SK-N-SH treated with all-trans-retinoic acid at 6 μM for 48 hours (cell line): ENCODE results near the gene PTPRCAP.

Experiments
- ATAC-seq: fragments of 200-7000 bp; cut with Tn5 transposase; 3 replicates; pipeline ENCODE4 v1.9.1; 2020; ENCODE audit warnings: mild to moderate bottlenecking, moderate library complexity
- BACH2 ChIP-seq: fragments of 250-450 bp; sonication (Bioruptor Pico); IDR thresholded peaks from 2 replicates; pipeline ENCODE4 v1.9.0; 2021; ENCODE audit warnings: mild to moderate bottlenecking, borderline replicate concordance
- CSDC2 ChIP-seq: fragments of 250-450 bp; sonication (Bioruptor Pico); IDR thresholded peaks from 2 replicates; pipeline ENCODE4 v1.5.0; 2020; ENCODE audit warnings: mild to moderate bottlenecking, moderate library complexity
- CSRNP3 ChIP-seq: fragments of 250-450 bp; sonication (Bioruptor Pico); IDR thresholded peaks from 2 replicates; pipeline ENCODE4 v1.5.1; 2021; ENCODE audit warnings: mild to moderate bottlenecking, moderate library complexity
- ESRRG ChIP-seq: fragments of 250-450 bp; sonication (Bioruptor Pico); IDR thresholded peaks from 2 replicates; pipeline ENCODE4 v1.6.1; 2021; ENCODE audit warnings: mild to moderate bottlenecking
- GLIS3 ChIP-seq: fragments of 250-450 bp; sonication (Bioruptor Pico); IDR thresholded peaks from 2 replicates; pipeline ENCODE4 v1.5.0; 2020; ENCODE audit warnings: mild to moderate bottlenecking, moderate library complexity
- ISL1 ChIP-seq: fragments of 250-450 bp; sonication (Bioruptor Pico); IDR thresholded peaks from 2 replicates; pipeline ENCODE4 v2.1.2; 2022; ENCODE audit warnings: mild to moderate bottlenecking, moderate library complexity
- OSR1 ChIP-seq: fragments of 250-450 bp; sonication (Bioruptor Pico); IDR thresholded peaks from 2 replicates; pipeline ENCODE4 v1.8.0; 2022; ENCODE audit warnings: moderate library complexity, mild to moderate bottlenecking, inconsistent platforms
- POU6F1 ChIP-seq: fragments of 250-450 bp; sonication (Bioruptor Pico); IDR thresholded peaks from 2 replicates; pipeline ENCODE4 v1.8.0; 2021; ENCODE audit warnings: low read depth, mild to moderate bottlenecking, moderate library complexity, borderline replicate concordance
- PPARA ChIP-seq: fragments of 250-450 bp; sonication (Bioruptor Pico); IDR thresholded peaks from 2 replicates; pipeline ENCODE4 v1.5.0; 2020; ENCODE audit warnings: mild to moderate bottlenecking, borderline replicate concordance
- RARB ChIP-seq: fragments of 250-450 bp; sonication (Bioruptor Pico); IDR thresholded peaks from 2 replicates; pipeline ENCODE4 v1.8.0; 2021; ENCODE audit warnings: mild to moderate bottlenecking, moderate library complexity
- SNAI2 ChIP-seq: fragments of 250-450 bp; sonication (Bioruptor Pico); IDR thresholded peaks from 2 replicates; pipeline ENCODE4 v1.5.0; 2020; ENCODE audit warnings: mild to moderate bottlenecking, moderate library complexity
- TOX ChIP-seq: fragments of 250-450 bp; sonication (Bioruptor Pico); IDR thresholded peaks from 2 replicates; pipeline ENCODE4 v1.8.0; 2021; ENCODE audit warnings: mild to moderate bottlenecking, moderate library complexity, borderline replicate concordance
- ZC3H10 ChIP-seq: fragments of 250-450 bp; sonication (Bioruptor Pico); IDR thresholded peaks from 2 replicates; pipeline ENCODE4 v1.5.1; 2021; ENCODE audit warnings: mild to moderate bottlenecking, moderate library complexity
- ZFP3 ChIP-seq: fragments of 250-450 bp; sonication (Bioruptor Pico); IDR thresholded peaks from 2 replicates; pipeline ENCODE4 v1.5.0; 2020; ENCODE audit warnings: mild to moderate bottlenecking, moderate library complexity
- ZFP30 ChIP-seq: fragments of 450-650 bp; formaldehyde crosslinking; IDR thresholded peaks from 2 replicates; pipeline ENCODE4 v1.5.0; 2022; ENCODE audit warnings: mild to moderate bottlenecking, moderate library complexity
- ZNF565 ChIP-seq: fragments of 450-650 bp; formaldehyde crosslinking; conservative IDR thresholded peaks from 2 replicates; pipeline ENCODE4 v1.5.0; 2020; ENCODE audit warnings: low read depth, mild to moderate bottlenecking, moderate library complexity
- ZNF70 ChIP-seq: fragments of 450-650 bp; formaldehyde crosslinking; IDR thresholded peaks from 2 replicates; pipeline ENCODE4 v1.5.0; 2020; ENCODE audit warnings: mild to moderate bottlenecking, moderate library complexity
- TF ChIP-seq, protein P1 (sequence below): fragments of 250-450 bp; sonication (Bioruptor Pico); IDR thresholded peaks from 2 replicates; pipeline ENCODE4 v1.5.1; 2020; ENCODE audit warnings: low read depth, mild to moderate bottlenecking, moderate library complexity
- TF ChIP-seq, protein P2 (sequence below): fragments of 250-450 bp; sonication (Bioruptor Pico); IDR thresholded peaks from 2 replicates; pipeline ENCODE4 v1.8.0; 2020; ENCODE audit warnings: mild to moderate bottlenecking, moderate library complexity, borderline replicate concordance

The PTPRCAP gene

DNA sequence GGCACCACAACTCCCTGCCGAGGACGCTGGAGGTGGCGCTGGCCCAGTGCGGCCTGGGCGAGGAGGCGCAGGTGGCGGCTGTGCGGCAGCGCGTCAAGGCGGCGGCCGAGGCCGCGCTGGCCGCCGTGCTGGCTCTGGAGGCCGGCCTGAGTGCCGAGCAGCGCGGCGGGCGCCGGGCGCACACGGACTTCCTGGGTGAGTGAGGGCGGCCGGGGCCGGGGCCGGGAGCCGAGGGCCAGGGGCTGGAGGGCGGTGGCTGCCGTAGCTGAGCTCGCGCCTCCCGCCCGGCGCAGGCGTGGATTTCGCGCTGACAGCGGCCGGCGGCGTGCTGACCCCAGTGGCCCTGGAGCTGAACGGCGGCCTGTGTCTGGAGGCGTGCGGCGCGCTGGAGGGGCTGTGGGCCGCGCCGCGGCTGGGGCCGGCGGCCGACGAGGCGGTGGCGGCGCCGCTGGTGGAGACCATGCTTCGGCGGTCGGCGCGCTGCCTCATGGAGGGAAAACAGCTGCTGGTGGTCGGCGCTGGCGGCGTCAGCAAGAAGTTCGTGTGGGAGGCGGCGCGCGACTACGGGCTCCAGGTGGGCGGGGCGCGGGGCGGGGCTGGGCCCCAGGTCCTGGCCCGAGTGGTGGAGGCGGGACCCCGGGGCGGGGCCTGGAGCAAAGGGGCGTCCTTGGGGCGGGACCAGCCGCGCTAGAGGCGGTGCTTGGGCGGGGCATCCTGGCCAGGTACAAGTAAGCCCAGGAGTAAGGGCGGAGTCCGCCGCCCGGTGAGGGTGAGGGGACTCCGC is 16.6 kb downstream of the PTPRCAP start:
- ATAC-seq, result peak; percentile 93
- TF ChIP-seq ZFP3 (CRISPR knock-in tag) (peak; percentile 47; the same call in 1 of the 2 replicates), ESRRG (CRISPR knock-in tag) (no peak)

- TF ChIP-seq ZFP30 (CRISPR knock-in tag), result no peak
- TF ChIP-seq, all 23 proteins: peak for 0
These were observed 17.3 kb downstream of the PTPRCAP start for GRCh38 chr11:67420147-67420645.

GRCh38 chr11:67419325-67420049 is 18.0 kb downstream of the PTPRCAP start:
- no peak for ATAC-seq
- TF ChIP-seq TOX, result no peak
- TF ChIP-seq, protein P1, sequence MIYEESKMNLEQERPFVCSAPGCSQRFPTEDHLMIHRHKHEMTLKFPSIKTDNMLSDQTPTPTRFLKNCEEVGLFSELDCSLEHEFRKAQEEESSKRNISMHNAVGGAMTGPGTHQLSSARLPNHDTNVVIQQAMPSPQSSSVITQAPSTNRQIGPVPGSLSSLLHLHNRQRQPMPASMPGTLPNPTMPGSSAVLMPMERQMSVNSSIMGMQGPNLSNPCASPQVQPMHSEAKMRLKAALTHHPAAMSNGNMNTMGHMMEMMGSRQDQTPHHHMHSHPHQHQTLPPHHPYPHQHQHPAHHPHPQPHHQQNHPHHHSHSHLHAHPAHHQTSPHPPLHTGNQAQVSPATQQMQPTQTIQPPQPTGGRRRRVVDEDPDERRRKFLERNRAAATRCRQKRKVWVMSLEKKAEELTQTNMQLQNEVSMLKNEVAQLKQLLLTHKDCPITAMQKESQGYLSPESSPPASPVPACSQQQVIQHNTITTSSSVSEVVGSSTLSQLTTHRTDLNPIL (CRISPR knock-in tag), result no peak
- TF ChIP-seq GLIS3 (CRISPR knock-in tag), result no peak

More at GRCh38 chr11:67420147-67420645, 17.3 kb downstream of the PTPRCAP start:
- ATAC-seq, result no peak

GRCh38 chr11:67418476-67419281 is 18.8 kb downstream of the PTPRCAP start:
- ATAC-seq, result no peak
- TF ChIP-seq CSRNP3 (no peak), OSR1 (CRISPR knock-in tag) (no peak), RARB (CRISPR knock-in tag) (no peak), ZNF70 (CRISPR knock-in tag) (no peak), BACH2 (no peak), ISL1 (CRISPR knock-in tag) (no peak), ZNF565 (CRISPR knock-in tag) (no peak), ZFP3 (CRISPR knock-in tag) (no peak), CSDC2 (CRISPR knock-in tag) (no peak), TOX (no peak)

DNA sequence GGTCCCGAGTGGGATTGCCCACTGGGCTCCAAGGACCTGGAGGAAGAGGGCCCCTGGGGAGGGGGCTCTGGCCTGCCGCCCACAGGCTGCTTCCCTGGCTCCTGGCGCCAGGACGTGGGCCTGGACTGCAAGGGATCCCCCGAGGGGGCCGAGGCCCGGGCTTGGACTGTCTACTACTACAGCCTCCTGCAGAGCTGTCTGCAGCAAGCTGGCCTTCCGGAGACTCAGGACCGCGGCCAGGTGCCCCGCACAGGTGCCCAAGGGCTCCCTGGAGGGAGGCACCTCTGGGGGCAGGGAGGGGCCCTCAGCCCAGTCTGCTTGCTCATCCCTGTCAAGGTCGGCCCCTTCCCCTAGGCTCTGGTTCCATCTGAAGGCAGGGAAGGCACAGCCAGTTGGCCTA is 20.1 kb downstream of the PTPRCAP start:
- TF ChIP-seq ZC3H10 (CRISPR knock-in tag) (no peak), ZNF565 (CRISPR knock-in tag) (no peak), POU6F1 (no peak), CSRNP3 (no peak), CSDC2 (CRISPR knock-in tag) (no peak), PPARA (CRISPR knock-in tag) (no peak), RARB (CRISPR knock-in tag) (no peak), OSR1 (CRISPR knock-in tag) (no peak), SNAI2 (CRISPR knock-in tag) (no peak), ZFP30 (CRISPR knock-in tag) (no peak), BACH2 (no peak), ZFP3 (CRISPR knock-in tag) (no peak), TOX (no peak), ZNF70 (CRISPR knock-in tag) (no peak), ESRRG (CRISPR knock-in tag) (no peak)
- TF ChIP-seq, protein P2, sequence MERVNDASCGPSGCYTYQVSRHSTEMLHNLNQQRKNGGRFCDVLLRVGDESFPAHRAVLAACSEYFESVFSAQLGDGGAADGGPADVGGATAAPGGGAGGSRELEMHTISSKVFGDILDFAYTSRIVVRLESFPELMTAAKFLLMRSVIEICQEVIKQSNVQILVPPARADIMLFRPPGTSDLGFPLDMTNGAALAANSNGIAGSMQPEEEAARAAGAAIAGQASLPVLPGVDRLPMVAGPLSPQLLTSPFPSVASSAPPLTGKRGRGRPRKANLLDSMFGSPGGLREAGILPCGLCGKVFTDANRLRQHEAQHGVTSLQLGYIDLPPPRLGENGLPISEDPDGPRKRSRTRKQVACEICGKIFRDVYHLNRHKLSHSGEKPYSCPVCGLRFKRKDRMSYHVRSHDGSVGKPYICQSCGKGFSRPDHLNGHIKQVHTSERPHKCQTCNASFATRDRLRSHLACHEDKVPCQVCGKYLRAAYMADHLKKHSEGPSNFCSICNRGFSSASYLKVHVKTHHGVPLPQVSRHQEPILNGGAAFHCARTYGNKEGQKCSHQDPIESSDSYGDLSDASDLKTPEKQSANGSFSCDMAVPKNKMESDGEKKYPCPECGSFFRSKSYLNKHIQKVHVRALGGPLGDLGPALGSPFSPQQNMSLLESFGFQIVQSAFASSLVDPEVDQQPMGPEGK (CRISPR knock-in tag), result no peak
- no peak for ATAC-seq
